Iris pigment epithelial cell (primary cell): Measurements from ENCODE around the gene TSSC4.
"Not testable (repeated sequence)": the region's sequence is repeated elsewhere in the genome, so short reads cannot be mapped to it uniquely, and the experiment has no call there.

Experiments
- DNase-seq: peaks from one replicate; pipeline ENCODE4 v3.0.0-alpha.2; 2011; ENCODE audit warnings: low read depth

Gene TSSC4

GRCh38 chr11:2400069-2400761, at the start of gene TSSC4:
Gene TSSC4, plus strand, starts transcription at chr11:2400750. Its CDS starts 1,884 bp downstream, at chr11:2402634.
- DNase-seq = peak; percentile 100

- no peak for DNase-seq
These were observed 48.8 kb upstream of the TSSC4 start for GRCh38 chr11:2351701-2352100.

GRCh38 chr11:2352420-2352819, 48.1 kb upstream of the TSSC4 start:
- no peak for DNase-seq

DNA sequence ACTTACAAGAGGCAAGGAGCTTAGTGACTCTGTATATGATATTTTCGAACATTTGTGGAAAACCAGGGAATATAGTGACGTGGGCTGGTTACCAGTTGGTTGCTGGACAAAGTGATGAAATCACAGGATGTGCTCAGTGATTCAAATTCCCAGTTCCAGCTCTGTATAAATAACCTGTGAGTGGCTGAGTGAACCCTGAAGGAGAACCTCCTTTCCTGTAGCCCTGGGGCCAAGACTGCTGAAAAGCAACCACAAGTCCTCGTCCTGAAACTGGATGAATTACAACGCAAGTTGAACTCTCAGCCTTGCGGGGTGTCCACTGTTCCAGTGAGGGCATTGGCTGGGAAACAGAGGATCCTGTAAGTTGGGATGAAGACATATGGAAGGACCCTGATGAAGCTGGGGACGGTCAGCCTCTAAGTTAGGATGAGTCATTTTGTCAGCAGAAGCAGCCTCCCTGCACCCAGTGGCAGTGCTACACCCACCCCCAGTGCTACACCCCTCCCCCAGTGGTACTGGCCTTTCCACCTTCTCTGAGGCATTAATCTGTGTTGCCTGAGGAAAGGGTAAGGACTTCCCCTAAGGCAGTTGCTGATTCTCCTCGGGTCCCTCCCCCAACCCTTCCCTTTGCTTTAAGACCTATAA, 45.4 kb upstream of the TSSC4 start:
- peak; percentile 67 for DNase-seq

GRCh38 chr11:2357246-2357645, 43.3 kb upstream of the TSSC4 start:
- no peak for DNase-seq

DNA sequence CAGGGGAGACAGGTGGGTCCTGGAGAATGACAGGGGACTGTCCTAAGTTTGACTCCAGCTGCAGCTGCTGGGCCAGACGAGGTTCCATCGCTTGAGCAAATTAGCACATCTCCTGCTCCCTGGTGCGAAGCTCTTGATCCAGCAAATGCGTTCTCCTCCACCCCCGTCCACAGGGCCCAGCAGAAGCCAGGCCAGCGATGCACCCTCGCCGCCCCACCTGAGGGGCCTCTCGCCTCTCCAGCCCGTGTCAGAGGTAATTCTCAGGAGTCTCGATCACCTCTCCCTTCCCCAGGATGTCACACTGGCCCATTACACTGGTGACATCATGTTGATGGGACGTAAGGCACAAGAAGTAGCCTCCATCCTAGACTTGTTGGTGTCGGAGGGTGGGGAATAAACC, 42.9 kb upstream of the TSSC4 start:
- not testable (repeated sequence) for DNase-seq

- no peak for DNase-seq
These were observed 41.7 kb upstream of the TSSC4 start for GRCh38 chr11:2358754-2359442.

DNA sequence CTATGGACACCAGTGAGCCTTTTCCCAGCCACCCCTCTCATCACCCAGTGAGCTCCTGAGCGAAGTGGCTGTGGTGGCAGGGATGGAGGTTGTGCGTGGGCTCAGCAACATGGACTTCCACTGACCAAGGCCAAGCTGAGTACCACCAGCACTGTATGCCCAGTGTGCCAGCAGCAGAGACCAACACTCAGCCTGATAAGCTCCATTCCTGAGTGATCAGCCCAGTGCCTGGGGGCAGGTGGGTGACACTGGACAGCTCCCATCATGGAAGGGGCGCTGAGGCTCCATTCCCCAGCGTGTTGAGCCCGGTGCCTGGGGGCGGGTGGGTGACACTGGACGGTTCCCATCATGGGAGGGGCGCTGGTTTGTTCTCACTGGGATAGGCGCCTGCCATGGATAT, 41.0 kb upstream of the TSSC4 start:
- DNase-seq = no peak

DNA sequence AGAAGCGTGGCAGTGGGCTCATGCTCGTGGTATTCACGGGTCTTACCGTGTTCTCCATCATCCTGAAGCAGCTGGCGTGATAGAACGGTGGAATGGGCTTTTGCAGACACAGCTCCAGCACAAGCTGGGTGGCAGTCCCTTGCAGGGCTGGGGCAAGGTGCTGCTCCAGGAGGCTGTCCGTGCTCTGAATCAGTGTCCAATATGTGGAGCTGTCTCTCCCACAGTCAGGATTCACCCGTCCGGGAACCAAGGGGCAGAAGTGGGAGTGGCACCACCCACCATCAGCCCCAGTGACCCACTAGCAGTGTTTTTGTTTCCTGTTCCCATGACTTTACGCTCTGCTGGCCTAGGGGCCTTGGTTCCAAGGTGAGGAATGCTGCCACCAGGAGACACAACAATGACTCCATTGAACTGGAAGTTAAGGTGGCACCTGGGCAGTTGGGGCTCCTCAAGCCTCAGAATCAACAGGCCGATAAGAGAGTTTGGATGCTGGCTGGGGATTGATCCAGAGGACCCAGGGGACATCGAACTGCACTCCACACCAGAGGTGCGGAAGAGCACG, 40.4 kb upstream of the TSSC4 start:
- DNase-seq = no peak

GRCh38 chr11:2361565-2361964, 39.0 kb upstream of the TSSC4 start:
- DNase-seq = no peak

- DNase-seq = no peak
These were observed 38.1 kb upstream of the TSSC4 start for GRCh38 chr11:2362414-2362813.

GRCh38 chr11:2363130-2363529, 37.4 kb upstream of the TSSC4 start:
- DNase-seq = no peak

GRCh38 chr11:2363577-2364370, 36.8 kb upstream of the TSSC4 start:
- DNase-seq = no peak

DNA sequence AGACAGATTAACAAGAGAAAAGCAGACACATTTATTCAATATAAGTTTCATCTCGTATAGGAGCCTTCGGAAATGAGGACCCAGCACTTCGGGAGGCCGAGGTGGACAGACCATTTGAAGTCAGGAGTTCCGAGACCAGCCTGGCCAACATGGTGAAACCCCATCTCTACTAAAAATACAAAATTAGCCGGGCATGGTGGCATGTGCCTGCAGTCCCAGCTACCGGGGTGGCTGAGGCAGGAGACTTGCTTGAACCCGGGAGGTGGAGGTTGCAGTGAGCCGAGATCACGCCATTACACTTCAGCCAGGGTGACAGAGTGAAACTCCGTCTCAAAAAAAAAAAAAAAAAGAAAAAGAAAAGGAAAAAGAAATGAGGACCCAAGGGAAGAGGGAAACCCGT, 36.2 kb upstream of the TSSC4 start:
- not testable (repeated sequence) for DNase-seq

DNA sequence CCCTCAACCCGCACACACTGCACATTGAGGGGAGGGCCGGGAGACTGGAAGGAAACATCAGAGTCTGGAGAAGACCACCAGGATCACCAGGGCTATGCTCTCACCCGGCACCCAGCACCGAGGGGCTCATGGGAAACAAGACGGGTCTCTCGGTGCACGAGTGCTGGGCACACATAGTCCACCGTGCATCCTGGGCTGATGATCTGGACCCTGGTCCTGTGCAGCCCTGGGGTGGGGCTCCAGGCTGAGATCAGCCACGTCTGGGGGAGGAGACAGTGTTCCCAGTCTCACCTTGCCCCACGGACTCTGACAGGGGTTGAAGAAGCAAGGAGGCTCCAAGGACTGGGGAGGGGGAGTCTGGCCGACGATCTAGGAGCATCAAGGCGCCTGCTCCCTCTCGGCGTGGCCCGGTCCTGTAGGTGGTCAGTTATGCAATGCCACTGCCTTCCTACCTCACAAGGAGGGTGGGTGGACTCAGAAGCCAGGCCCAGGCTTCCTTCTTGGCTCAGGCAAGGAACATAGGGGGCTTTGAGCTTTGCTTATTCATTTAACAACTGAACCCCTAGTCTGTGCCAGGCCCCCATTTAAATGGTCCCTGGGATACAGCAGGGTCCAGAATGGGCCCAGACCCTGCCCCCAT, 34.9 kb upstream of the TSSC4 start:
- no peak for DNase-seq

GRCh38 chr11:2366276-2366675, 34.3 kb upstream of the TSSC4 start:
- no peak for DNase-seq

GRCh38 chr11:2366733-2367132, 33.8 kb upstream of the TSSC4 start:
- DNase-seq = no peak

- DNase-seq = no peak
These were observed 33.0 kb upstream of the TSSC4 start for GRCh38 chr11:2367266-2368160.

- DNase-seq = no peak
These were observed 32.2 kb upstream of the TSSC4 start for GRCh38 chr11:2368178-2368850.

DNA sequence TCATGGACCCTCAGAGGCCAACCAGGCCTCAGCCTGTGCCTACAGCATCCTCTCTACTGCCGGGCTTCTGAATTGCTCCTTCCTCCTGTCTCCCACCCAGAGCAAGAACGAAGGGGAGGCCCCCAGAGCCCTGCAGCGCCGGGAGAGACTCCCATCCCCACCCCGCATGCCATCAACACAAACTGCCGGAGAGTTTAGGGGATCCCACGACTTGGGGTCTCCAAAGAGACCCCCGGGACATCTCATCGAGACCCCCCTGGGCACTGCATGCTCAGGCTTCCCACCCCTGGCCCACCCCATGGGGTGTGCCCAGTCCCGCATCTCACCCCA, 31.7 kb upstream of the TSSC4 start:
- no peak for DNase-seq
